GM12878 (cell line): ENCODE results near the gene LGALS13. TPM values are rescaled to one million over a fixed set of nuclear protein-coding genes. Genes with fewer than 3 reads are reported as not detected.
A peak's percentile ranks its signal among the peaks of the same experiment; 100 is the strongest.

Source experiments
- ASH2L ChIP-seq: fragments of 300-600, 200-600 bp; sonication (generic); IDR thresholded peaks from 2 replicates; pipeline ENCODE4 v1.6.1; 2017; ENCODE audit warnings: low read depth, mild to moderate bottlenecking, borderline replicate concordance
- BCL3 ChIP-seq: IDR thresholded peaks from 2 replicates; pipeline ENCODE4 v1.6.1; 2011; ENCODE audit warnings: borderline replicate concordance, low read depth, mild to moderate bottlenecking, moderate library complexity, low read length; ENCODE audit not compliant: insufficient read depth, poor library complexity, severe bottlenecking
- CBFB ChIP-seq: IDR thresholded peaks from 2 replicates; pipeline ENCODE4 v1.6.1; 2016; ENCODE audit warnings: antibody characterized with exemption, low read depth
- CBX5 ChIP-seq: sonication (generic); IDR thresholded peaks from 2 replicates; pipeline ENCODE4 v1.6.1; 2016; ENCODE audit warnings: low read depth, moderate library complexity, mild to moderate bottlenecking, inconsistent platforms
- E2F4 ChIP-seq: IDR thresholded peaks from 2 replicates; pipeline ENCODE4 v1.6.1; 2012; ENCODE audit warnings: low read depth, low read length, improper control_type of control experiment
- ELK1 ChIP-seq: IDR thresholded peaks from 2 replicates; pipeline ENCODE4 v1.6.1; 2012; ENCODE audit warnings: low read depth, low read length, improper control_type of control experiment
- GABPA ChIP-seq: IDR thresholded peaks from 2 replicates; pipeline ENCODE4 v1.6.1; 2014; ENCODE audit warnings: antibody characterized with exemption, low read depth, mild to moderate bottlenecking, inconsistent platforms
- IKZF2 ChIP-seq, 2 experiments: fragments of 450-650 bp; IDR thresholded peaks; 2 replicates each; pipeline ENCODE4 v1.6.1; 2017; ENCODE audit warnings: mild to moderate bottlenecking in 2 of 2, moderate library complexity in 2 of 2
- NBN ChIP-seq: fragments of 450-650 bp; IDR thresholded peaks from 2 replicates; pipeline ENCODE4 v1.6.1; 2016
- PAX5 ChIP-seq: IDR thresholded peaks from 2 replicates; pipeline ENCODE4 v1.6.1; 2011; ENCODE audit warnings: low read depth, low read length, borderline replicate concordance
- POLR2AphosphoS5 ChIP-seq: IDR thresholded peaks from 2 replicates; pipeline ENCODE4 v1.6.1; 2011; ENCODE audit warnings: mild to moderate bottlenecking, low read length, inconsistent platforms
- POU2F2 ChIP-seq: IDR thresholded peaks from 3 replicates; pipeline ENCODE4 v1.6.1; 2011; ENCODE audit warnings: low read depth, mild to moderate bottlenecking, low read length, borderline replicate concordance
- SMARCA5 ChIP-seq: fragments of 450-650 bp; IDR thresholded peaks from 2 replicates; pipeline ENCODE4 v1.6.1; 2017; ENCODE audit warnings: mild to moderate bottlenecking
- SMC3 ChIP-seq: IDR thresholded peaks from 2 replicates; pipeline ENCODE4 v1.6.1; 2011; ENCODE audit warnings: low read length, improper control_type of control experiment, borderline replicate concordance
- SPI1 ChIP-seq: IDR thresholded peaks from 2 replicates; pipeline ENCODE4 v1.6.1; 2011; ENCODE audit warnings: low read depth, mild to moderate bottlenecking, low read length, moderate library complexity, borderline replicate concordance; ENCODE audit not compliant: insufficient read depth
- SRF ChIP-seq, 2 experiments: IDR thresholded peaks; 2 replicates each; pipeline ENCODE4 v1.6.1; 2011; ENCODE audit warnings: low read depth in 2 of 2, low read length in 2 of 2, mild to moderate bottlenecking in 1 of 2, moderate library complexity in 1 of 2
- STAT3 ChIP-seq: IDR thresholded peaks from 2 replicates; pipeline ENCODE4 v1.6.1; 2011; ENCODE audit warnings: low read depth, low read length, improper control_type of control experiment
- TCF3 ChIP-seq: IDR thresholded peaks from 2 replicates; pipeline ENCODE4 v1.6.1; 2012; ENCODE audit warnings: low read depth, mild to moderate bottlenecking, low read length, borderline replicate concordance; ENCODE audit not compliant: insufficient read depth
- TCF7 ChIP-seq: IDR thresholded peaks from 2 replicates; pipeline ENCODE4 v1.6.1; 2014; ENCODE audit warnings: antibody characterized with exemption, borderline replicate concordance
- USF1 ChIP-seq: IDR thresholded peaks from 2 replicates; pipeline ENCODE4 v1.6.1; 2011; ENCODE audit warnings: borderline replicate concordance, low read depth, mild to moderate bottlenecking, moderate library complexity, mixed read lengths, low read length; ENCODE audit not compliant: insufficient read depth; ENCODE audit errors: extremely low read length
- WRNIP1 ChIP-seq: IDR thresholded peaks from 2 replicates; pipeline ENCODE4 v1.6.1; 2011; ENCODE audit warnings: low read depth, low read length, improper control_type of control experiment, borderline replicate concordance
- YBX1 ChIP-seq: fragments of 450-650 bp; IDR thresholded peaks from 2 replicates; pipeline ENCODE4 v1.6.1; 2016; ENCODE audit warnings: antibody characterized with exemption
- polyA plus RNA-seq, 11 experiments: library from polyadenylated mRNA; depleted of rRNA in 4 of 11; unstranded in 6 of 11; stranded (reverse) in 5 of 11; fragments of >200 nt; fragmentation: Nextera tagmentation in 4 of 11; fragmentation: Illumina TruSeq in 1 of 11; extraction: Ambion mirVana in 4 of 11; extraction: Trizol in 1 of 11; gene quantifications; 1 replicate in 1 of 11; 2 replicates in 10 of 11; pipeline versions ENCODE4 v1.2.1 to v1.2.3, GENCODE V29; 2011 to 2016; ENCODE audit warnings: inconsistent platforms in 2 of 11, missing spikeins in 2 of 11, low read depth in 1 of 11
- total RNA-seq, 4 experiments: library from RNA; depleted of rRNA in 3 of 4; stranded (reverse); fragments of >200 nt in 3 of 4; fragmentation: Illumina TruSeq in 1 of 4; extraction: Trizol in 1 of 4; gene quantifications; 2 replicates each; pipeline versions ENCODE4 v1.2.1 to v1.2.3, GENCODE V29; 2013 to 2021

The LGALS13 gene
- total and polyA plus RNA-seq, 10 of the 15 experiments (the other 5 are each of a cell fraction or from before 2014, with no cell fraction given), result not detected

GRCh38 chr19:39557811-39558623 is 44.3 kb upstream of the LGALS13 start (continued):
- TF ChIP-seq CBFB (0 out of 2 replicates have a peak, but pooled peaks have one; percentile 32), TCF3 (0 out of 2 replicates have a peak, but pooled peaks have one; percentile 23), ASH2L (no peak), USF1 (no peak), GABPA (no peak), IKZF2 (IDR thresholded peaks at IDR 0.05) (no peak), TCF7 (no peak), YBX1 (no peak), NBN (no peak), POLR2AphosphoS5 (no peak), POU2F2 (no peak), SPI1 (no peak), STAT3 (no peak), SRF (IDR thresholded peaks at IDR 0.05; ENCODE audit: low read depth in 2 of 2, low read length in 2 of 2) (no peak), SMC3 (no peak), BCL3 (no peak), ELK1 (no peak), CBX5 (no peak), PAX5 (no peak), WRNIP1 (no peak), SMARCA5 (no peak), E2F4 (no peak)
